HepG2 (cell line): ENCODE measurements around the gene SLC5A5. TPM values are rescaled to one million over a fixed set of nuclear protein-coding genes. Genes with fewer than 3 reads are reported as not detected.

Experiments
- DNMT3B ChIP-seq: conservative IDR thresholded peaks from 2 replicates; pipeline ENCODE4 v1.6.1; 2016; ENCODE audit warnings: missing biosample characterization, control low read depth
- MXI1 ChIP-seq: IDR thresholded peaks from 3 replicates; pipeline ENCODE4 v1.6.1; 2012; ENCODE audit warnings: low read depth, low read length, inconsistent platforms, borderline replicate concordance
- RBM39 ChIP-seq: fragments of 200-400 bp; formaldehyde crosslinking; IDR thresholded peaks from one replicate; pipeline ENCODE4 v1.6.1; 2018; ENCODE audit warnings: antibody characterized with exemption, mild to moderate bottlenecking, low read depth, low read length; ENCODE audit not compliant: poor library complexity, severe bottlenecking
- RFXANK ChIP-seq: IDR thresholded peaks from 2 replicates; pipeline ENCODE4 v1.6.1; 2016
- RXRA ChIP-seq: sonication (generic); formaldehyde crosslinking; IDR thresholded peaks from 2 replicates; pipeline ENCODE4 v1.5.1; 2020; ENCODE audit warnings: missing genetic modification reagents
- ZBTB20 ChIP-seq: sonication (generic); formaldehyde crosslinking; IDR thresholded peaks from 2 replicates; pipeline ENCODE4 v1.8.1; 2023; ENCODE audit warnings: missing genetic modification reagents, low read depth, mild to moderate bottlenecking, borderline replicate concordance
- ZBTB39 ChIP-seq: sonication (generic); formaldehyde crosslinking; IDR thresholded peaks from 2 replicates; pipeline ENCODE4 v1.5.0; 2020; ENCODE audit warnings: missing genetic modification reagents
- ZNF512B ChIP-seq: sonication (generic); formaldehyde crosslinking; IDR thresholded peaks from 2 replicates; pipeline ENCODE4 v1.5.1; 2020; ENCODE audit warnings: missing genetic modification reagents, mild to moderate bottlenecking, borderline replicate concordance
- ZNF784 ChIP-seq: sonication (generic); formaldehyde crosslinking; IDR thresholded peaks from 2 replicates; pipeline ENCODE4 v1.5.1; 2020; ENCODE audit warnings: missing genetic modification reagents, mild to moderate bottlenecking, borderline replicate concordance
- polyA plus RNA-seq, 8 experiments: library from polyadenylated mRNA; depleted of rRNA in 3 of 8; stranded (reverse) in 7 of 8; unstranded in 1 of 8; fragments of >200 nt; fragmentation: Illumina TruSeq in 4 of 8; extraction: Trizol in 4 of 8; gene quantifications; 2 replicates each; pipeline versions ENCODE4 v1.2.1 to v1.2.3, GENCODE V29; 2011 to 2016; ENCODE audit warnings: low read depth in 4 of 8, missing spikeins in 1 of 8, mixed read lengths in 1 of 8; ENCODE audit not compliant: insufficient read depth in 1 of 8
- total RNA-seq, 5 experiments: library from RNA; depleted of rRNA; stranded (reverse); fragments of >200 nt; fragmentation: Illumina TruSeq; extraction: Trizol; gene quantifications; 2 replicates each; pipeline ENCODE4 v1.2.3, GENCODE V29; 2016; ENCODE audit warnings: low read depth in 1 of 5

Gene SLC5A5
- total and polyA plus RNA-seq, 2 of the 13 experiments (the other 11 are each of a cell fraction or from before 2014, with no cell fraction given), result not detected

GRCh38 chr19:17926044-17926443 is 54.3 kb downstream of the SLC5A5 start (continued):
- TF ChIP-seq MXI1 (no peak), RFXANK (no peak), RBM39 (no peak), RXRA (CRISPR knock-in tag) (no peak), ZBTB39 (CRISPR knock-in tag) (no peak), ZBTB20 (no peak), ZNF784 (no peak), ZNF512B (CRISPR knock-in tag) (no peak), DNMT3B (CRISPR knock-in tag) (no peak)
